DMS153 (cell line): ENCODE data around the gene ADAR.

ENCODE experiments used
- DNase-seq: peaks from one replicate; lab custom pipeline; 2025; lab: John Stamatoyannopoulos, UW

ADAR gene

GRCh38 chr1:154616659-154617345 lies 8.8 kb upstream of the ADAR start:
- no peak for DNase-seq

- DNase-seq, result no peak
Measured at GRCh38 chr1:154615411-154615810, 7.4 kb upstream of the ADAR start.

- DNase-seq, result no peak
Measured at GRCh38 chr1:154614901-154615300, 6.9 kb upstream of the ADAR start.

GRCh38 chr1:154614247-154614646 lies 6.3 kb upstream of the ADAR start:
- DNase-seq, result no peak

- DNase-seq, result no peak
Measured at GRCh38 chr1:154611150-154611862, 3.3 kb upstream of the ADAR start.

GRCh38 chr1:154609398-154610380 lies 1.7 kb upstream of the ADAR start:
- peak; percentile 60 for DNase-seq

GRCh38 chr1:154608397-154609270 lies 648 bp upstream of the ADAR start:
- DNase-seq, result peak; percentile 46

- DNase-seq, result no peak
Measured at GRCh38 chr1:154607106-154607608, 829 bp downstream of the ADAR start.

- no peak for DNase-seq
Measured at GRCh38 chr1:154605534-154605933, 2.5 kb downstream of the ADAR start.

GRCh38 chr1:154603317-154603716 lies 4.7 kb downstream of the ADAR start:
- DNase-seq, result no peak

GRCh38 chr1:154599658-154600057 lies 8.3 kb downstream of the ADAR start:
- no peak for DNase-seq

- no peak for DNase-seq
Measured at GRCh38 chr1:154598871-154599635, 8.9 kb downstream of the ADAR start.

- DNase-seq, result no peak
Measured at GRCh38 chr1:154595621-154596020, 12.4 kb downstream of the ADAR start.

GRCh38 chr1:154594811-154595210 lies 13.2 kb downstream of the ADAR start:
- no peak for DNase-seq

GRCh38 chr1:154593390-154593789 lies 14.6 kb downstream of the ADAR start:
- no peak for DNase-seq

GRCh38 chr1:154591206-154591605 lies 16.8 kb downstream of the ADAR start:
- no peak for DNase-seq

GRCh38 chr1:154590756-154591155 lies 17.2 kb downstream of the ADAR start:
- DNase-seq, result no peak

GRCh38 chr1:154589780-154590179 lies 18.2 kb downstream of the ADAR start:
- DNase-seq, result no peak

- no peak for DNase-seq
Measured at GRCh38 chr1:154586641-154587040, 21.3 kb downstream of the ADAR start.

- no peak for DNase-seq
Measured at GRCh38 chr1:154586231-154586630, 21.8 kb downstream of the ADAR start.
